H9 (cell line): ENCODE results near the gene SETD9. TPM values are rescaled to one million over a fixed set of nuclear protein-coding genes. Genes with fewer than 3 reads are reported as not detected.

Experiments used
- DNase-seq: peaks from one replicate; pipeline ENCODE4 v3.0.0-alpha.2; 2017
- H2AFZ ChIP-seq: one replicate; pipeline ENCODE4 v1.6.1; 2013; ENCODE audit warnings: mild to moderate bottlenecking, low read length, control low read depth, moderate library complexity
- H2AK5ac ChIP-seq: 2 replicates; pipeline ENCODE4 v1.6.1; 2013; ENCODE audit warnings: low read length, control low read depth, mixed read lengths; ENCODE audit not compliant: insufficient read length
- H2BK120ac ChIP-seq: one replicate; pipeline ENCODE4 v1.6.1; 2013; ENCODE audit warnings: low read depth, mild to moderate bottlenecking, low read length, control low read depth, inconsistent platforms; ENCODE audit not compliant: poor library complexity, severe bottlenecking
- H2BK12ac ChIP-seq: 2 replicates; pipeline ENCODE4 v1.6.1; 2013; ENCODE audit warnings: low read length, control low read depth, mixed read lengths, low read depth; ENCODE audit not compliant: insufficient read length
- H2BK15ac ChIP-seq: 2 replicates; pipeline ENCODE4 v1.6.1; 2013; ENCODE audit warnings: low read depth, low read length, control low read depth
- H2BK20ac ChIP-seq: one replicate; pipeline ENCODE4 v1.6.1; 2013; ENCODE audit warnings: low read depth, mild to moderate bottlenecking, low read length, control low read depth, inconsistent platforms; ENCODE audit not compliant: poor library complexity, severe bottlenecking
- H2BK5ac ChIP-seq: 2 replicates; pipeline ENCODE4 v1.6.1; 2013; ENCODE audit warnings: low read length, control low read depth, mixed read lengths; ENCODE audit not compliant: insufficient read length
- H3K14ac ChIP-seq: 2 replicates; pipeline ENCODE4 v1.6.1; 2013; ENCODE audit warnings: low read length, control low read depth; ENCODE audit not compliant: insufficient read depth
- H3K18ac ChIP-seq: 2 replicates; pipeline ENCODE4 v1.6.1; 2013; ENCODE audit warnings: low read depth, mild to moderate bottlenecking, mixed read lengths, low read length, control low read depth; ENCODE audit not compliant: insufficient read length
- H3K23ac ChIP-seq: 2 replicates; pipeline ENCODE4 v1.6.1; 2013; ENCODE audit warnings: low read length, control low read depth, mixed read lengths, low read depth; ENCODE audit not compliant: insufficient read length
- H3K23me2 ChIP-seq: 2 replicates; pipeline ENCODE4 v1.6.1; 2013; ENCODE audit warnings: low read depth, mild to moderate bottlenecking, mixed read lengths, low read length, control low read depth; ENCODE audit not compliant: insufficient read length, poor library complexity, severe bottlenecking
- H3K27ac ChIP-seq: 2 replicates; pipeline ENCODE4 v1.5.1; 2013; ENCODE audit warnings: low read length, control low read depth, mixed read lengths, low read depth; ENCODE audit not compliant: insufficient read length
- H3K27me3 ChIP-seq: 2 replicates; pipeline ENCODE4 v1.6.1; 2013; ENCODE audit warnings: low read length, control low read depth, inconsistent platforms; ENCODE audit not compliant: insufficient read depth
- H3K4ac ChIP-seq: 2 replicates; pipeline ENCODE4 v1.6.1; 2013; ENCODE audit warnings: low read depth, mild to moderate bottlenecking, control low read depth, inconsistent platforms, low read length, moderate library complexity
- H3K4me1 ChIP-seq: 2 replicates; pipeline ENCODE4 v1.6.1; 2013; ENCODE audit warnings: low read length, control low read depth, inconsistent platforms; ENCODE audit not compliant: insufficient read depth
- H3K4me2 ChIP-seq: 2 replicates; pipeline ENCODE4 v1.6.1; 2013; ENCODE audit warnings: low read length, control low read depth, mixed read lengths; ENCODE audit not compliant: insufficient read length, insufficient read depth
- H3K56ac ChIP-seq: 2 replicates; pipeline ENCODE4 v1.6.1; 2013; ENCODE audit warnings: low read depth, mild to moderate bottlenecking, mixed read lengths, low read length, control low read depth; ENCODE audit not compliant: insufficient read length
- H3K79me1 ChIP-seq: 2 replicates; pipeline ENCODE4 v1.6.1; 2013; ENCODE audit warnings: low read depth, mild to moderate bottlenecking, moderate library complexity, low read length, control low read depth, inconsistent platforms; ENCODE audit not compliant: insufficient read depth, poor library complexity, severe bottlenecking
- H3K79me2 ChIP-seq: 2 replicates; pipeline ENCODE4 v1.6.1; 2013; ENCODE audit warnings: low read length, control low read depth, inconsistent platforms; ENCODE audit not compliant: insufficient read depth
- H3K9ac ChIP-seq: 2 replicates; pipeline ENCODE4 v1.6.1; 2013; ENCODE audit warnings: low read length, control low read depth, mixed read lengths; ENCODE audit not compliant: insufficient read length; ENCODE audit errors: extremely low read depth
- H3K9me3 ChIP-seq: one replicate; pipeline ENCODE4 v1.6.1; 2013; ENCODE audit warnings: low read depth, low read length, inconsistent platforms; ENCODE audit not compliant: control insufficient read depth
- H3T11ph ChIP-seq: one replicate; pipeline ENCODE4 v1.6.1; 2013; ENCODE audit warnings: mild to moderate bottlenecking, low read length, control low read depth, inconsistent platforms
- H4K20me1 ChIP-seq: one replicate; pipeline ENCODE4 v1.6.1; 2013; ENCODE audit not compliant: control insufficient read depth, insufficient read length, insufficient read depth
- H4K5ac ChIP-seq: 2 replicates; pipeline ENCODE4 v1.6.1; 2013; ENCODE audit warnings: low read depth, mild to moderate bottlenecking, mixed read lengths, low read length, control low read depth; ENCODE audit not compliant: insufficient read length
- H4K8ac ChIP-seq: replicated peaks from 2 replicates; pipeline ENCODE4 v1.6.1; 2013; ENCODE audit warnings: low read length, control low read depth, mixed read lengths, low read depth; ENCODE audit not compliant: insufficient read length
- H4K91ac ChIP-seq: 2 replicates; pipeline ENCODE4 v1.6.1; 2013; ENCODE audit warnings: low read depth, mild to moderate bottlenecking, moderate library complexity, mixed read lengths, low read length, control low read depth; ENCODE audit not compliant: insufficient read length
- H3K27ac Mint-ChIP-seq, 3 experiments: 2 replicates in 2 of 3; 3 replicates in 1 of 3; pipeline ENCODE4 v1.8.0; 2020 to 2021; ENCODE audit warnings: mixed read lengths in 3 of 3, mild to moderate bottlenecking in 1 of 3, moderate library complexity in 1 of 3
- H3K27me3 Mint-ChIP-seq: 2 replicates; pipeline ENCODE4 v1.8.0; 2021; ENCODE audit warnings: low read depth, mild to moderate bottlenecking, moderate library complexity, mixed read lengths
- H3K36me3 Mint-ChIP-seq, 3 experiments: 2 replicates in 2 of 3; 3 replicates in 1 of 3; pipeline ENCODE4 v1.8.0; 2020 to 2021; ENCODE audit warnings: low read depth in 3 of 3, mixed read lengths in 3 of 3; ENCODE audit not compliant: insufficient read depth in 1 of 3
- H3K4me1 Mint-ChIP-seq, 2 experiments: 2 replicates each; pipeline ENCODE4 v1.8.0; 2020; ENCODE audit warnings: mixed read lengths in 2 of 2
- H3K4me3 Mint-ChIP-seq, 2 experiments: 2 replicates in 1 of 2; 3 replicates in 1 of 2; pipeline ENCODE4 v1.8.0; 2020 to 2021; ENCODE audit warnings: mild to moderate bottlenecking in 2 of 2, mixed read lengths in 2 of 2, moderate library complexity in 1 of 2
- H3K9me3 Mint-ChIP-seq, 2 experiments: 2 replicates in 1 of 2; 3 replicates in 1 of 2; pipeline ENCODE4 v1.8.0; 2020; ENCODE audit warnings: mild to moderate bottlenecking in 2 of 2, mixed read lengths in 2 of 2, moderate library complexity in 1 of 2
- WGBS: extraction: QIAGEN DNeasy Blood & Tissue Kit; methylation state at CpG from one replicate; pipeline ENCODE4 v1.1.7; 2013; ENCODE audit warnings: missing lambda C conversion rate, low lambda C conversion rate, mixed read lengths; ENCODE audit not compliant: insufficient read length; ENCODE audit errors: extremely low coverage; 5-methylcytosine and 5-hydroxymethylcytosine counted together
- total RNA-seq: library from RNA; stranded (reverse); gene quantifications from 2 replicates; pipeline ENCODE4 v1.2.1, GENCODE V29; 2021
- TF ChIP-seq, protein P1 (sequence below): fragments of 200-600 bp; sonication (generic); conservative IDR thresholded peaks from 3 replicates; pipeline ENCODE4 v1.8.0; 2021; ENCODE audit warnings: antibody characterized with exemption, mild to moderate bottlenecking

SETD9 gene
- total RNA-seq, 1 experiment from 2014 or later: 15.7 TPM

DNA sequence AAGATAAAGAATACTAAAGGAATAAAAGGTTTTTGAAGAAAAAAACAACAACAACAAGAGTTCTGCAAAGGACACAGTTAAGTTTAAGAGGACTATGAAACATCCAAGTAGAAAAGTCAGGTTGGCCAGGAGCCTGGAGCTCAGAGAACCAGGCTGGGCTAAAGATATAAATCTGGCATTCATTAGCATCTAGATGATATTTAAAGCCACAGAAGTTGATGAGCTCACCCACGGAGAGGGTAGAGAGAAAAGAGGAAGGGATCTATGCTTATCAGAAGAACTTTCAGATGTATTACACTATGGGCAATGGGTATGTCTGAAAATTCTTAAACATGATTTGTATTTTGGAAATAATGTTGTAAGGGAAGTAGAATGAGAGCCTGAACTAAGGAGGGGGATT lies 32.6 kb downstream of the SETD9 start:
- Histone ChIP-seq H3K4ac (no peak overlapping the region), H3K4me2 (no peak overlapping the region), H3K56ac (no peak overlapping the region), H4K91ac (no peak overlapping the region), H2BK20ac (no peak overlapping the region), H3K9me3 (no peaks in the 10 kb centered on the region), H3K27me3 (no peaks in the 10 kb centered on the region), H3K18ac (no peak overlapping the region), H2BK120ac (no peak overlapping the region), H4K8ac (no peak overlapping the region), H3K4me1 (no peaks in the 10 kb centered on the region), H3K9ac (no peak overlapping the region), H2BK5ac (no peak overlapping the region), H4K20me1 (no peaks in the 10 kb centered on the region), H4K5ac (no peak overlapping the region), H2BK15ac (no peak overlapping the region), H3K79me2 (no peaks in the 10 kb centered on the region), H2AK5ac (no peak overlapping the region), H2BK12ac (no peak overlapping the region), H3K27ac (no peak overlapping the region), H3T11ph (no peak overlapping the region), H3K14ac (no peak overlapping the region), H3K23me2 (no peaks in the 10 kb centered on the region), H3K79me1 (peaks cover 2% of the 10 kb centered on the region), H2AFZ (no peak overlapping the region), H3K23ac (no peak overlapping the region)
- WGBS: no CpG with 5 or more reads among the region's 1 CpG
- Mint-ChIP-seq H3K4me1 (no peaks in the 10 kb centered on the region), H3K36me3 (peaks cover 33 to 88% (median 74%) of the 10 kb centered on the region in 3 experiments; a peak in 6 of 7 replicates), H3K27ac (peak overlapping the region in 1 of 3 experiments; percentile 17; a peak in 1 of 7 replicates), H3K4me3 (no peak overlapping the region), H3K9me3 (no peaks in the 10 kb centered on the region), H3K27me3 (no peaks in the 10 kb centered on the region)
- TF ChIP-seq, protein P1, sequence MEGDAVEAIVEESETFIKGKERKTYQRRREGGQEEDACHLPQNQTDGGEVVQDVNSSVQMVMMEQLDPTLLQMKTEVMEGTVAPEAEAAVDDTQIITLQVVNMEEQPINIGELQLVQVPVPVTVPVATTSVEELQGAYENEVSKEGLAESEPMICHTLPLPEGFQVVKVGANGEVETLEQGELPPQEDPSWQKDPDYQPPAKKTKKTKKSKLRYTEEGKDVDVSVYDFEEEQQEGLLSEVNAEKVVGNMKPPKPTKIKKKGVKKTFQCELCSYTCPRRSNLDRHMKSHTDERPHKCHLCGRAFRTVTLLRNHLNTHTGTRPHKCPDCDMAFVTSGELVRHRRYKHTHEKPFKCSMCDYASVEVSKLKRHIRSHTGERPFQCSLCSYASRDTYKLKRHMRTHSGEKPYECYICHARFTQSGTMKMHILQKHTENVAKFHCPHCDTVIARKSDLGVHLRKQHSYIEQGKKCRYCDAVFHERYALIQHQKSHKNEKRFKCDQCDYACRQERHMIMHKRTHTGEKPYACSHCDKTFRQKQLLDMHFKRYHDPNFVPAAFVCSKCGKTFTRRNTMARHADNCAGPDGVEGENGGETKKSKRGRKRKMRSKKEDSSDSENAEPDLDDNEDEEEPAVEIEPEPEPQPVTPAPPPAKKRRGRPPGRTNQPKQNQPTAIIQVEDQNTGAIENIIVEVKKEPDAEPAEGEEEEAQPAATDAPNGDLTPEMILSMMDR: no peak
- no peak for DNase-seq
